HepG2 (cell line): ENCODE results near the gene PIP4K2C. TPM values are rescaled to one million over a fixed set of nuclear protein-coding genes. Genes with fewer than 3 reads are reported as not detected.

ENCODE experiments used
- ATAC-seq: fragments of 200-7000 bp; cut with Tn5 transposase; 3 replicates; pipeline ENCODE4 v1.9.1; 2020; ENCODE audit warnings: mild to moderate bottlenecking, moderate library complexity
- BruUV-seq: library from RNA; stranded (reverse); fragments of 400-500 nt; replicated peaks from 2 replicates; lab custom pipeline; 2021; lab: Mats Ljungman, UMichigan
- CTCF ChIA-PET: fragments of 300-600 bp; formaldehyde crosslinking; extraction: SDS; loops from one replicate; lab custom pipeline; 2021; ENCODE audit warnings: low total read pairs, inconsistent platforms, low intra/inter-chr PET ratio; lab: Yijun Ruan, JAX
- POLR2A ChIA-PET: fragments of 350-600 bp; sonication (Branson Sonifier 250); formaldehyde crosslinking; loops from one replicate; lab custom pipeline; 2020; ENCODE audit warnings: antibody characterized with exemption, inconsistent platforms; lab: Yijun Ruan, JAX
- DNase-seq: peaks from one replicate; pipeline ENCODE4 v3.0.0-alpha.2; 2015; ENCODE audit warnings: low spot score
- FAIRE-seq: peaks from 3 replicates; lab custom pipeline; 2011; peaks lifted over from hg19 to GRCh38; lab: Jason Lieb, UNC
- H2AFZ ChIP-seq: one replicate; pipeline ENCODE4 v1.6.1; 2011; ENCODE audit warnings: low read length, inconsistent platforms
- H3K27ac ChIP-seq: fragments of 300-600 bp; 3 replicates; pipeline ENCODE4 v1.8.0; 2011; ENCODE audit warnings: mixed run types, mild to moderate bottlenecking, mixed read lengths, low read length, inconsistent platforms; ENCODE audit not compliant: insufficient read depth; ENCODE audit errors: extremely low read length
- H3K27me3 ChIP-seq, 2 experiments: fragments of 200-600 bp in 1 of 2; 2 replicates in 1 of 2; 3 replicates in 1 of 2; pipeline versions ENCODE4 v1.6.0 to v1.8.0; 2011; ENCODE audit warnings: low read length in 2 of 2, mild to moderate bottlenecking in 2 of 2, moderate library complexity in 2 of 2, inconsistent platforms in 1 of 2; ENCODE audit not compliant: insufficient read depth in 2 of 2, control insufficient read depth in 1 of 2
- H3K36me3 ChIP-seq, 2 experiments: fragments of 200-600 bp in 1 of 2; replicated peaks in 1 of 2; 2 replicates in 1 of 2; 3 replicates in 1 of 2; pipeline versions ENCODE4 v1.5.1 to v1.8.0; 2011; ENCODE audit warnings: low read length in 2 of 2, inconsistent platforms in 1 of 2; ENCODE audit not compliant: insufficient read depth in 2 of 2, control insufficient read depth in 1 of 2
- H3K4me1 ChIP-seq: 2 replicates; pipeline ENCODE4 v1.5.1; 2012; ENCODE audit warnings: low read length, inconsistent platforms; ENCODE audit not compliant: insufficient read depth
- H3K4me2 ChIP-seq: 2 replicates; pipeline ENCODE4 v1.6.0; 2011; ENCODE audit warnings: low read depth, low read length, inconsistent platforms
- H3K4me3 ChIP-seq, 3 experiments: fragments of 200-600 bp in 1 of 3; sonication (generic), shearing (Covaris generic) in 1 of 3; replicated peaks in 1 of 3; 2 replicates each; pipeline ENCODE4 v1.5.1; 2011 to 2016; ENCODE audit warnings: low read length in 3 of 3, inconsistent platforms in 2 of 3, low read depth in 2 of 3, mild to moderate bottlenecking in 2 of 3, control low read depth in 1 of 3, mixed read lengths in 1 of 3; ENCODE audit not compliant: insufficient read depth in 1 of 3
- H3K79me2 ChIP-seq: one replicate; pipeline ENCODE4 v1.6.1; 2011; ENCODE audit warnings: low read length, inconsistent platforms; ENCODE audit not compliant: insufficient read depth
- H3K9ac ChIP-seq: 2 replicates; pipeline ENCODE4 v1.6.0; 2011; ENCODE audit warnings: mild to moderate bottlenecking, low read depth, low read length, inconsistent platforms; ENCODE audit not compliant: insufficient read depth
- H3K9me3 ChIP-seq: 2 replicates; pipeline ENCODE4 v1.5.1; 2012; ENCODE audit warnings: mild to moderate bottlenecking, low read length
- H4K20me1 ChIP-seq: 2 replicates; pipeline ENCODE4 v1.6.0; 2011; ENCODE audit warnings: inconsistent platforms, mild to moderate bottlenecking, low read length, moderate library complexity; ENCODE audit not compliant: insufficient read depth
- AGO1 ChIP-seq: fragments of 200-400 bp; formaldehyde crosslinking; IDR thresholded peaks from 2 replicates; pipeline ENCODE4 v1.6.1; 2017; ENCODE audit warnings: mild to moderate bottlenecking, low read depth, low read length, moderate library complexity; ENCODE audit not compliant: poor library complexity, severe bottlenecking
- E2F5 ChIP-seq: sonication (generic); formaldehyde crosslinking; conservative IDR thresholded peaks from 2 replicates; pipeline ENCODE4 v1.4.0; 2020; ENCODE audit warnings: missing genetic modification reagents
- GABPA ChIP-seq, 2 experiments: IDR thresholded peaks; 2 replicates each; pipeline ENCODE4 v1.6.1; 2011 to 2016; ENCODE audit warnings: low read depth in 2 of 2, low read length in 1 of 2, missing biosample characterization in 1 of 2, missing genetic modification characterization in 1 of 2
- HCFC1 ChIP-seq: fragments of 150-350 bp; IDR thresholded peaks from 2 replicates; pipeline ENCODE4 v1.6.1; 2014; ENCODE audit warnings: low read depth, low read length
- IRF9 ChIP-seq: sonication (generic); formaldehyde crosslinking; IDR thresholded peaks from 2 replicates; pipeline ENCODE4 v1.8.0; 2022; ENCODE audit warnings: missing genetic modification reagents, mild to moderate bottlenecking, borderline replicate concordance
- JARID2 ChIP-seq: sonication (generic); formaldehyde crosslinking; IDR thresholded peaks from 2 replicates; pipeline ENCODE4 v1.8.1; 2023; ENCODE audit warnings: missing genetic modification reagents, inconsistent platforms; ENCODE audit not compliant: insufficient replicate concordance
- PAF1 ChIP-seq: IDR thresholded peaks from 2 replicates; pipeline ENCODE4 v1.6.1; 2016; ENCODE audit warnings: missing genetic modification reagents, missing compliant biosample characterization
- PHF21A ChIP-seq: sonication (generic); formaldehyde crosslinking; IDR thresholded peaks from 2 replicates; pipeline ENCODE4 v1.5.0; 2020; ENCODE audit warnings: mild to moderate bottlenecking, missing genetic modification reagents
- RAD21 ChIP-seq: fragments of 450-650 bp; formaldehyde crosslinking; IDR thresholded peaks from 2 replicates; pipeline ENCODE4 v1.5.0; 2020; ENCODE audit warnings: mild to moderate bottlenecking
- ZNF225 ChIP-seq: sonication (generic); formaldehyde crosslinking; IDR thresholded peaks from 2 replicates; pipeline ENCODE4 v1.4.0; 2020; ENCODE audit warnings: mild to moderate bottlenecking, missing genetic modification reagents
- ZNF317 ChIP-seq: sonication (generic); formaldehyde crosslinking; IDR thresholded peaks from 2 replicates; pipeline ENCODE4 v1.5.0; 2020; ENCODE audit warnings: mild to moderate bottlenecking, missing genetic modification reagents
- ZNF318 ChIP-seq: sonication (generic); formaldehyde crosslinking; IDR thresholded peaks from 2 replicates; pipeline ENCODE4 v1.4.0; 2020; ENCODE audit warnings: mild to moderate bottlenecking, missing genetic modification reagents
- ZNF484 ChIP-seq: sonication (generic); formaldehyde crosslinking; IDR thresholded peaks from 2 replicates; pipeline ENCODE4 v1.5.1; 2020; ENCODE audit warnings: mild to moderate bottlenecking, low read depth, missing genetic modification reagents, borderline replicate concordance
- ZNF546 ChIP-seq: sonication (generic); formaldehyde crosslinking; conservative IDR thresholded peaks from 2 replicates; pipeline ENCODE4 v1.8.1; 2023; ENCODE audit warnings: mild to moderate bottlenecking, missing genetic modification reagents
- WGBS: methylation state at CpG from one replicate; pipeline ENCODE4 v1.1.6; 2017; ENCODE audit warnings: low lambda C conversion rate; 5-methylcytosine and 5-hydroxymethylcytosine counted together
- in situ Hi-C: cut with HindIII; loops from 2 replicates; pipeline ENCODE4 v1.10.0; 2017; ENCODE audit warnings: low pct_unique_long_range_greater_than_20kb; ENCODE audit not compliant: extremely low pct_ligation_motif_present
- intact Hi-C: fragments of 100-400 bp; cut with micrococcal nuclease; formaldehyde crosslinking; loops from one replicate; pipeline ENCODE4 v1.10.0; 2022; ENCODE audit not compliant: unreplicated experiment
- polyA plus RNA-seq, 8 experiments: library from polyadenylated mRNA; depleted of rRNA in 3 of 8; stranded (reverse) in 7 of 8; unstranded in 1 of 8; fragments of >200 nt; fragmentation: Illumina TruSeq in 4 of 8; extraction: Trizol in 4 of 8; gene quantifications; 2 replicates each; pipeline versions ENCODE4 v1.2.1 to v1.2.3, GENCODE V29; 2011 to 2016; ENCODE audit warnings: low read depth in 4 of 8, missing spikeins in 1 of 8, mixed read lengths in 1 of 8; ENCODE audit not compliant: insufficient read depth in 1 of 8
- total RNA-seq, 5 experiments: library from RNA; depleted of rRNA; stranded (reverse); fragments of >200 nt; fragmentation: Illumina TruSeq; extraction: Trizol; gene quantifications; 2 replicates each; pipeline ENCODE4 v1.2.3, GENCODE V29; 2016; ENCODE audit warnings: low read depth in 1 of 5

PIP4K2C gene
- total and polyA plus RNA-seq, 2 of the 13 experiments (the other 11 are each of a cell fraction or from before 2014, with no cell fraction given) = 23.3 to 26.4 TPM

- TF ChIP-seq ZNF318 (CRISPR knock-in tag) = no peak
- TF ChIP-seq ZNF225 (CRISPR knock-in tag) = no peak
- no peak for TF ChIP-seq PAF1 (CRISPR knock-in tag)
These were observed 36.5 kb upstream of the PIP4K2C start (continued) for GRCh38 chr12:57554453-57554852.

- POLR2A ChIA-PET = no interaction called here
- Histone ChIP-seq H3K4me3 (no peak overlapping the region), H3K27ac (no peak overlapping the region), H4K20me1 (no peaks in the 10 kb centered on the region), H2AFZ (no peak overlapping the region), H3K9ac (no peak overlapping the region), H3K9me3 (no peaks in the 10 kb centered on the region), H3K4me2 (no peak overlapping the region), H3K79me2 (no peaks in the 10 kb centered on the region), H3K4me1 (peaks cover 22% of the 10 kb centered on the region), H3K36me3 (no peaks in the 10 kb centered on the region), H3K27me3 (peaks cover 1 to 10% of the 10 kb centered on the region in 2 experiments; a peak in 3 of 5 replicates)
- BruUV-seq = no TSS peak
- in situ Hi-C loops = no loop called here
- ATAC-seq (no peak), DNase-seq (no peak), FAIRE-seq (no peak)
- WGBS = 86% methylated on average over 1 of the region's 1 CpG
- CTCF ChIA-PET = no interaction called here
- intact Hi-C loops = no loop called here
- TF ChIP-seq ZNF546 (no peak), IRF9 (CRISPR knock-in tag) (no peak), PHF21A (CRISPR knock-in tag) (no peak), E2F5 (CRISPR knock-in tag) (no peak), ZNF317 (CRISPR knock-in tag) (no peak), HCFC1 (no peak), ZNF484 (CRISPR knock-in tag) (no peak), JARID2 (no peak), RAD21 (CRISPR knock-in tag) (no peak), GABPA (IDR thresholded peaks at IDR 0.05; ENCODE audit: low read depth, low read length) (no peak), GABPA (CRISPR knock-in tag; IDR thresholded peaks at IDR 0.05; ENCODE audit: low read depth) (no peak), AGO1 (no peak)
These were observed 36.1 kb upstream of the PIP4K2C start for GRCh38 chr12:57554897-57555296.
